ENCODE data around the gene DNAL1.
A peak's percentile ranks its signal among the peaks of the same experiment; 100 is the strongest.
"Not testable (repeated sequence)": the region's sequence is repeated elsewhere in the genome, so short reads cannot be mapped to it uniquely, and the experiment has no call there.

Gene DNAL1, protein sequence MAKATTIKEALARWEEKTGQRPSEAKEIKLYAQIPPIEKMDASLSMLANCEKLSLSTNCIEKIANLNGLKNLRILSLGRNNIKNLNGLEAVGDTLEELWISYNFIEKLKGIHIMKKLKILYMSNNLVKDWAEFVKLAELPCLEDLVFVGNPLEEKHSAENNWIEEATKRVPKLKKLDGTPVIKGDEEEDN

DNA sequence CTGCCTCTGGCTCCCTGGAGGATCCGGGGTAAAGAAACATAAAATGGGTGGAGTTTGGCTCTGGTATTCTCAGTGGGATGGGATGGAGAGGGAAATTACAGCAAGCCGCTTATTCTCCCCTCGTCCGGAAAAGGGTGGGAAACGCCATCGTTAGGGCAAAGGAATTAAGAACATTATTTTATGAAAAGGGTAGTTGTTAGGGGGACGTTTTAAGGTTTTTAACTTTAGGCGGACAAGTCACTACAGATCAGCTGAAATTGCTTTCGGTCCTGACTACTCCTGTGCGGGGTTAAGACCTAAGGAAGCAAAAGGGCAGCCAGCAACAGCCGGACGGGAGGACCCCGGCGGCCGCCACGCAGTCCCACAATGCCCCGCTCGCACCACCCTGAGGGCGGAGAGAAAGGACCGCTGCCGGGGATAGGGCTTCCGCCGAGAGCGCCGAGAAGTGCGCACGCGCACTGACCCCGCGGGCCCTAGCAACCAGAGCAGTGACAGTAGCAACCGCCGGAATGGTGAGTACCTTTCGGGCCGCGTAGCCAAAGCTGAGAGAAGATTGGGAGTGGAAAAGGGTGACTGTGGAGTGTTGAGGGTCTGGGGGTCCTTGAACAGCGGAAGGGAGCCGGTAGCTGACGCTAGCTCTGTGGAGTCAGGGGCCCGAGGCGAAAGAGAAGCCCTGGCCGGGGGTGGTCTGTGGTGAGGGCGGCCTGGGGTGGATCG is at the start of gene DNAL1:
DNAL1 (plus strand) TSS at position 456 of the 717 bp plus-strand sequence; CDS start at position 510, 54 bp downstream.
- peak; percentile 93 for DNase-seq (ENCODE audit: low spot score)

DNA sequence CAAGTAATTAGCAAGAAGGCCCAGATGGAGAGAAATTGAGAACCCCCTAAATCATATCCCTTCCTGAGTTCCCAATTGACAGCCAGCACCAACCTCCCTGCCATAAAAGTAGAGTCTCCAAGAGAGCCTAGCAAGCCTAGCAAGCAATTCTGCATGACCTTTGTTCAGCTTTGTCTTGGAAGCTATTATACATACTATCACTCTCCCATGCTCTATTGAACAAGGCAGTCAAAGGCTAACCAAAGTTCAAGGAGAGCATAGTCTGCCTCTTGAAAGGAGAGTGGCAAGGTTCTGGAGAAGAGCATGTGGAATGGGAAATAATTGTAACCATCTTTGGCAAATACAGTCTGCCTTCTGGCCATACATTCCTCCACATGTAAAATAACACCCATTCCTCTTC is 45.3 kb upstream of the DNAL1 start:
- no peak for DNase-seq (ENCODE audit: low spot score)

DNA sequence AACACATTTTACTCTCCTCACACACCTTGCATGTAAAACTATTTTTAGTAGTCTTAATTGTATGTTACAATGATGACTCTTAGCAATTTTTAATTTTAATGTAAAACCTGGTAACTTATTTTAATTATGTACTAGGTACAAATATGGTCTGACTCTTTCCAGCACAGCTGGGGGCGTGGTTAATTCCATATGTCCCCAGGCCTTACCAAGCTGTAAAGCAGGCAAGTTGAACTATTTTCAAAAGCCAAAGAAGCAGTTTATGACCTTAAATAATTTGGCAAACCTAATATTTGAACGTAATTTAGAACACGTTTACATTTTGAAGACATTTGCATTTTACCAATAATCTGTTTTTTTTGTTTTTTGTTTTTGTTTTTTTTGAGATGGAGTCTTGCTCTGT is 41.8 kb upstream of the DNAL1 start:
- no peak for DNase-seq (ENCODE audit: low spot score)

DNA sequence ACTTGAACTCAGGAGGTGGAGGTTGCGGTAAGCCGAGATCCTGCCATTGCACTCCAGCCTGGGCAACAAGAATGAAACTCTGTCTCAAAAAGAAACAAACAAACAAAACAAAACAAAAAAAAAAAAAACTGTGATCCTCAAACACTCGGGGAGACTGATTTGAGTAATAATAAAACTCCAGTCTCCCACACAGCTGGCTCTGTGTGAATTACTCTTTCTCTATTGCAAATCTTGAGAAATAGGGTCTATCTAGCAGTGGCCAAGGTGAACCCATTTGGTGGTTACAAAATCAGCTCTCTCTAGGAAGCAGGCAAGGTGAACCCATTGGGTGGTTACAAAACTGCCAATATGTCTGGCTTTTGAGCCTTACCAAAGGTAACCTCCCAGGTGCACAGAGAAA is 38.5 kb upstream of the DNAL1 start:
- no peak for DNase-seq (ENCODE audit: low spot score)

DNA sequence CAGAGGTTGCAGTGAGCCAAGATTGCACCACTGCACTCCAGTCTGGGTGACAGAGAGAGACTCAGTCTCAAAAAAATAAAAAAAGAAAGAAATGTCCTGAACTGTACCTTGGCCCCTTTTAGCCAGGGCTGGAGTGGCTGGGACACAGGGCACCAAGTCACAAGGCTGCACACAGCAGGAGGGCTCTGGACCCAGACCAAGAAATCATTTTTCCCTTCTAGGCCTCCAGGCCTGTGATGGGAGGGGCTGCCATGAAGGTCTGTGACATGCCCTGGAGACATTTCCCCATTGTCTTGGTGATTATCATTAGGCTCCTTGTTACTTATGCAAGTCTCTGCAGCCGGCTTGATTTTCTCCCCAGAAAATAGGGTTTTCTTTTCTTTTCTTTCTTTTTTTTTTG is 37.5 kb upstream of the DNAL1 start:
- DNase-seq (ENCODE audit: low spot score): no peak

DNA sequence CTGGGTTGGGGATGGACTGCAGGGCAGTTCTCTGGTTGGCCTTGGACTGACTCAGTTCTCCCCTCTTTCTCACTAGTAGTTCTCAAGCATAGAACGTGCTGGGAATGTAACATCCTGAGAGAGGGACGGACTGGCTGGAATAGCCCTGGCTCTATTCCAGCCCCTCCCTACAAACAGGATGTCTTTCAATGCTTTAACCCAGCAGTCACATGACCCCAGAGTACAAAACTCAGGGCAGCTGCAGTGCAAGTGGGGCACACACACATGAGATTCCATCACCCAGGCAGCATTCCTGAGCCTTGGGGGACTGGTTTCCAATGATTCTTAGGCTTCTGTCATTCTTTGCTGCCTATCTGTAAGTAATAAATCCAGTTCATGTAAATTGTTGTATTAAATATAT is 34.1 kb upstream of the DNAL1 start:
- no peak for DNase-seq (ENCODE audit: low spot score)

DNA sequence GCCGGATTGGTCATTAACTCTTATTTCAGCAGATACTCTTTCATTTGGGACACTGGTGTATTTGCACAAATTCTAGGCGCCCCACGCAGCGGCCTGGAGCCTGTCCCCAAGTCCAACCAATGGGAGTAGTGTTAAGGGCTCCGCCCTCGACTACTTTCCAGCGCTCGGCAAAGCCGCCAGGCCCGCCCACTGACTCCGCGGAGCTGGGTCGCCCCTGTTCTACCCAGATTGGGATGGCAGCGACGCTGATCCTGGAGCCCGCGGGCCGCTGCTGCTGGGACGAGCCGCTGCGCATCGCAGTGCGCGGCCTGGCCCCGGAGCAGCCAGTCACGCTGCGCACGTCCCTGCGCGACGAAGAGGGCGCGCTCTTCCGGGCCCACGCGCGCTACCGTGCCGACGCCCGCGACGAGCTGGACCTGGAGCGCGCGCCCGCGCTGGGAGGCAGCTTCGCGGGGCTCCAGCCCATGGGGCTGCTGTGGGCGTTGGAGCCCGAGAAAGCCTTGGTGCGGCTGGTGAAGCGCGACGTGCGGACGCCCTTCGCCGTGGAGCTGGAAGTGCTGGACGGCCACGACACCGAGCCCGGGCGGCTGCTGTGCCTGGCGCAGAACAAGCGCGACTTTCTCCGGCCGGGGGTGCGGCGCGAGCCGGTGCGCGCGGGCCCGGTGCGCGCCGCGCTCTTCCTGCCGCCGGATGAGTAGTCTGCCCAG is 32.3 kb upstream of the DNAL1 start, which contains the start of gene ACOT6:
ACOT6 (plus strand) TSS at position 179 of the 707 bp plus-strand sequence; CDS start at position 234, 55 bp downstream.
- DNase-seq (ENCODE audit: low spot score): peak; percentile 53

DNA sequence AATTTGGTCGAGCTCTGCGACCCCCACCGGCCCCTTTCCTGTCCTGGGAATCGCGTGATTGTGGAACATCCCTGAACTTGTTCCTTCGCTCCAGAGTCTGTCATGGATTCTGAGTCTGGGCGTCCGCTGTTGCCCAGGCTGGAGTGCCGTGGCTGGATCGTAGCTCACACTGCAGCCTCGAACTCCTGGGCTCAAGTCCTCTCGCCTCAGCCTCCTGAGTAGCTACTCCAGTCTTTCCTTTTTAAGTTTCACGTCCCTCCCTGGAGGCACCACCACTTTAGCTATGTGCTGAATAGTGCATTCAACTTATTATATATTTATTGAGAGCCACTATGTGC is 31.8 kb upstream of the DNAL1 start:
- DNase-seq (ENCODE audit: low spot score): no peak

DNA sequence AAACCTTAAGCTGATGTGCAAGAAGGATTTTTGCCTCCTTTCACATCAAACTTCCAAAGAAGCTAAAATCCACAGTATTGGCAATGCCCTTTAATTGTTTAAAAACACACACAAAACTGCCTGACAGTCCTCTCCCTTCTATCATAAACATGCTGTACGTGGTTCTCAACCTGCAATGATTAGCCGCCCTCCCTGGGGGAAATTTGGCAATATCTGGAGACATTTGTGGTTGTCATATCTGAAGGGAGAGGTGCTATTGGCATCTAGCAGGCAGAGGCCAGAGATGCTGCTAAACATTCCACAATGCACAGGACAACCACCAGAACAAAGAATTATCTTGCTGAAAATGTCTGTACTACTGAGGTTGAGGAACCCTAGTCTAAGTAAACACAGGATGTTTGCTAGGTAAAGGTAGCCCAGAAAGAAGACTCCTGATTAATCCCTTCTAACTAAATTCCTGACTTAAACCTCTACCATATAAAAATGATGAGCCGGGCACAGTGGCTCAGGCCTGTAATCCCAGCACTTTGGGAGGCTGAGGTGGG is 31.3 kb upstream of the DNAL1 start:
- no peak for DNase-seq (ENCODE audit: low spot score)

DNA sequence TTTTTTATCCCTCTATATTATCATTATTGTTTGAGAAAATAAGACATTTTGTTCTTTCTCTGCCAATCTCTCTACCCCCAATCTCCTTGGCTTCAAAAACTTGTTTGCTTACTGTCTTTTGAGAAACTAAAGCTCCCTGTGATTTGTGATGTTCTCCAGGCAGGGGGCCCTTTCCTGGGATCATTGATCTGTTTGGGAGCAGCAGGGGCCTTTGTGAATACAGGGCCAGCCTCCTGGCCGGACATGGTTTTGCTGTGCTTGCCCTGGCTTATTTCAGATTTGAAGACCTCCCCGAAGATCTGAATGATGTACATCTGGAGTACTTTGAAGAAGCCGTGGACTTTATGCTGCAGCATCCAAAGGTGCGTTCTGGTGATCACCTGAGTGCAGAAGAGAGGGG is 28.0 kb upstream of the DNAL1 start:
- DNase-seq (ENCODE audit: low spot score): no peak

DNA sequence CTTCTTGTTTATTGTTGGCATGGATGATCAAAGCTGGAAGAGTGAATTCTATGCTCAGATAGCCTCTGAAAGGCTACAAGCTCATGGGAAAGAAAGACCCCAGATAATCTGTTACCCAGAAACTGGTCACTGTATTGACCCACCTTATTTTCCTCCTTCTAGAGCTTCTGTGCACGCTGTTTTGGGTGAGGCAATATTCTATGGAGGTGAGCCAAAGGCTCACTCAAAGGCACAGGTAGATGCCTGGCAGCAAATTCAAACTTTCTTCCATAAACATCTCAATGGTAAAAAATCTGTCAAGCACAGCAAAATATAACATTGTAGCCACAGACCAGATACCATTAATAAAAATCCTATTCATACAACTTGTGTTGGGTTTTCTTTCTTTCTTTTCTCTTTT is 25.3 kb upstream of the DNAL1 start:
- no peak for DNase-seq (ENCODE audit: low spot score)

DNA sequence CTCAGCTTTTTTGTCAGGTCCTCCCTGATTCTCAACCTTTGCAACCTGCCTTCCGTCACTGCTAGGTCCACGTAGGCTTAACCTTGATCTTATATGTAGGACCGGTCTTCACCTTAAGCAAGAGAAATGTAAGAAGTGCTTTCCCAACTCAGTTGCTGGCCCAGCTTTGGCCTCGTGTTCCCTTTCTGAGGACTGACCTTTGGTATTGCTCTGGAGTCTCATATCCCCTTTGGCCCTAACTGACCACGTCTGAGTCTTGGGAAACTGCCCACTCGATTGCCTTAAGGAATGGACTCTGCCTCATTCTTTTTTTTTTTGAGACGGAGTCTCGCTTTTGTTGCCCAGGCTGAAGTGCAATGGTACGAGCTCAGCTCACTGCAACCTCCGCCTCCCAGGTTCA is 24.5 kb upstream of the DNAL1 start:
- no peak for DNase-seq (ENCODE audit: low spot score)

DNA sequence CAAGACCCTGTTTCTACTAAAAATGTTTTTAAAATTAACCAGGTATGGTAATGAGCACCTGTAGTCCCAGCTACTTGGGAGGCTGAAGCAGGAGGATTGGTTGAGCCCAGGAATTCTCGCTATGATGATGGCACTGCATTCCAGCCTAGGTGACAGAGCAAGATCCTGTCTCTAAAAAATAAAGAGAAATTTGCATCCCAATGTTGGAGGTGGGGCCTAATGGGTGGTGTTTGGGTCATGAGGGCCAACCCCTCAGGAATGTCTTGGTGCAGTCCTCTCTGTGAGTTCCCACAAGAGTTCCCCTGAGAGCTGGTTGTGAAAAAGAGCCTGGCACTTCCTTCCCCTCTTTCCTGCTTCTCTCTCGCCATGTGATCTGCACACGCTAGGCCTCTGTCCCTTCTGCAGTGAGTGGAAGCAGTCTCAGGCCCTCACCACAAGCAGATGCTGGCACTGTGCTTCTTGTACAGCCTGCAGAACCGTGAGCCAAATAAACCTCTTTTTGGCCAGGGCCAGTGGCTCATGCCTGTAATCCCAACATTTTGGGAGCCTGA is 21.2 kb upstream of the DNAL1 start:
- no peak for DNase-seq (ENCODE audit: low spot score)

DNA sequence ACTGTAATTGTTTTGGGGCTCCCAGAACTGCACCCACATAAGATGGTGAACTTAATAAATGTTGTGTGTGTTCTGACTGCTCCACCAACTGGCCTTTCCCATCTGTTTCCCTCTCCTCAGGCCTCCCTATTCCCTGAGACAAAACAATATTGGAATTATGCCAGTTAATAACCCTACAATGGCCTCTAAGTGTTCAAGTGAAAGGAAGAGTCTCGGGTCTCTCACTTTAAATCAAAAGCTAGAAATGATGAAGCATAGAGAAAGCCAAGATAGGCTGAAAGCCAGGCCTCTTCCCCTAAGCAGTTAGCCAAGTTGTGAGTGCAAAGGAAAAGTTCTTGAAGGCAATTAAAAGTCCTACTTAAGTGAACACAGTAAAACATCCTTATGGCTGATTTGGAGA is 19.1 kb upstream of the DNAL1 start:
- DNase-seq (ENCODE audit: low spot score): no peak

DNA sequence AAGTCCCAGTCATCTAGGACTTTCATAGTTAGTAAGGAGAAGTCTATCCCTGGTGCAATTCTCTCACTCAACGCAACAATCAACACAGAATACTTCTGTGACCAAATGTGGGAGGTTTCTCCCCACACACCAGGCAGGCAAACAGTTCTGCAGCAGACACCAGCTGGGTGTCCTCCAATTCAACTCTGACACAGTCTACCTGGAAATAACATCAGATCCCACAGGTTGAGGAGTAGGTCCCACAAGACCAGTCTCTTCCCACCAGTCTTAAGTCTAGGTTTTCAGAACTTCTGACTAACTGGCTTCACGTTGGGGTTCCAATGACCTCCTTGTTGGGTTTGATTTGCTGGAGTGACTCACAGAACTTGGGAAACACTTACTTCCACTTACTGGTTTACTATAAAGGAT is 17.6 kb upstream of the DNAL1 start:
- DNase-seq (ENCODE audit: low spot score): no peak

DNA sequence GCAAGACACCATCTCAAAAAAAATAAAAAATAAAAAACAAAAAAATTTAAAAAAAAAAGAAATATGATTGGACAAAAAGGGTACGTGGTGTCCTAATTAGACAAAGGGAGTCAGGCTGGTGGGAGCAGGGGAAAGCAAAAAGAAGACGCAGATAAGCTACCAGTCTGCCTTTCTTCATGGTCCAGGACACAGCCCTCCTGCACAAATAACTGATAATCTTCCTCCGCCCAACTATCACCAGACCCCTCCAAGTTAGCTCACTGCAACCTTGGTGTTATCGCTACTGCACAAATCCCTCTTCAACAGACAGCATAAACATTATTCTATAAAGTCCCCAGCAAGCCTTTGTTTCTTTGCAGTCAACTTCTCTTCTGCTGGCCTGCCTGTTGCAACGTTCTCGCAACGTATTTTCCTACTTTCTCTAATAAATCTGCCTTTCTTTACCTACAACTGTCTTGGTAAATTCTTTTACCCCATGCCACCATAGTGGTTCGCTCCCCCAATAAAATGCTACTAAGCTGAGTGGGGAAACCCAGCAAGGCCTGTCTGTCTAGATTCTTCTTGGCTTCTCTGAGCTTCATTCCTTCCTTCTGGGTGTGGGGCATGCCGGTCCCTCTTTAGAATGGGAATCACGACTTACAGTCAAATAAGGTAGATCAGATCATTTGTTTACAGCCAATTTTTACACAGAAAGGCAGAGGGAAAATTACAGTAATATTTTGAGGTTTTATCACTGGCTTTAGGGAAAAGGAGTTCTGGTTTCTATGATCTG is 14.6 kb upstream of the DNAL1 start:
- no peak for DNase-seq (ENCODE audit: low spot score)

DNA sequence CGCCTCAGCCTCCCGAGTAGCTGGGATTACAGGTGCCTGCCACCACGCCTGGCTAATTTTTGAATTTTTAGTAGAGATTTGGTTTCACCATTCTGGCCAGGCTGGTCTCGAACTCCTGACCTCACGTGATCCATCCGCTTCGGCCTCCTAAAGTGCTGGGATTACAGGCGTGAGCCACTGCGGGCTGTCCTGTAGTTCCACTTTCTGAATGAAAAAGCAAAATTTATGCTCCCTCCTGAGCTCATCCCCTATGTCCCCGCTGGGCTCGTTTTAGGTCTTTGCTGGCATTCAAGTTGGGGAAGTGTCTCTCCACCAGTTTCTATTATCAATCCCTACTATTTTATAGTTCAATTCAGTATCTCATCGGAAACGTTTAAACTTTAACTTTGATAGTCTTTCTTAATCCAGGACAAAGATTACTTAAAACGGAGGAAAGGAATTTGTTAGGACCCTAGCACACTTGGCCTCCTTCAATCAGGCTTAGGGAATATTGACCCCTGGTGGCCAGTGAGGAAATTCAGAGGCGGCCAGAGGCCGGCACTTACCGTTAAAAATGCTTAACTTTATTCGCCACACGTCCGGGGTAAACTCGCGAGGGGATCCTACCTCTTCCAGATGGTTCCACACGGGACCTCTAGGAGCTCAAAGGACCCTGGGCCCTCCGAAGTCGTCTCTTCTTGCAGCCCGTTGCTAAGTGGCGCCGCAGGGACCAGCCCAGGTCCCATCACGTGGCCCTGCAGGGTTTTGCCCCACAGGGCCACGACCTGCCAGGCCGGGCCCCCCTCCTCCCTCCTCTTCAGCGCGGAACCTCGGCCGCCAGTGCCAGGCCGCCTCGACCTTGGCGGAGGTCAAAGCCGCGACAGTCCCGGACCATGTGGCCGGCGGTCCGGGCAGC is 11.4 kb upstream of the DNAL1 start:
- peak; percentile 68 for DNase-seq (ENCODE audit: low spot score)

DNA sequence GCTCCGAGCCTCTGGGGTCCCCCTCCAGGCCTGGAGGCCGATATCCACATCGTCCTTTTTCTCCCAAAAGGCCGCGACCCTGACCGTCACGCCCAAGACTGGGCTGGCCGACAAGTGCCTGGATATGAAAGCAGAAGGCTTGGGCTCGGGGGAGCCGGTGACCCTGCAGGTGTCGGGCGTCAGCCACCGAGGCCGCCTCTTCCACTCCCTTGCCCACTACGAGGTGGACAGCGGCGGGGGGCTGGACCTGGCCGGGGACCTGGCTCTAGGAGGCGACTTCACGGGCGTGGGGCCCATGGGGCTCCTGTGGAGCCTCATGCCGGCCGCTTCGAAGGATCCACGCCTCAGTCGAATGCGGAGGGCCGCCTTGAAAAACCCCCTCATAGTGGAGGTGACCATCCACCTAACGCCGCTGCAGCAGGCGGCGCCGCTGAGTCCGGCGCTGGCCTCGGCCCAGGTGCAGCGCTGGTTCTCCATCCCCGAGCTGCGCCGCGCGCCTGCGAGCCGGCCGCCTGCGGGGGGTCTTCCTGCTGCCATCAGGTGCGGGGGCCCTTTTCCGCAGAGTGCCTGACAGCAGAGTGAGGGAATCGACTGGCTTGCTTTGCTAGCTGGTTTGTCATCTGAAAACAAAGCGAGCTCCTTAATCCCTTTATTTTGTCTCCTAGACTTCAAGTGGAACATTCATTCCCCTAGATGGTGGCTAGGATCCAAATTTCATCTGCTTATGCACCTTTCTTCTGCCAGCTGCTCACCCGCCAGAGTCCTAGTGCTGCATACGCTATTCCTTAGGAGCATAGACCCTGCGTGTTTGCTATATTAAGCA is 10.6 kb upstream of the DNAL1 start:
- no peak for DNase-seq (ENCODE audit: low spot score)

DNA sequence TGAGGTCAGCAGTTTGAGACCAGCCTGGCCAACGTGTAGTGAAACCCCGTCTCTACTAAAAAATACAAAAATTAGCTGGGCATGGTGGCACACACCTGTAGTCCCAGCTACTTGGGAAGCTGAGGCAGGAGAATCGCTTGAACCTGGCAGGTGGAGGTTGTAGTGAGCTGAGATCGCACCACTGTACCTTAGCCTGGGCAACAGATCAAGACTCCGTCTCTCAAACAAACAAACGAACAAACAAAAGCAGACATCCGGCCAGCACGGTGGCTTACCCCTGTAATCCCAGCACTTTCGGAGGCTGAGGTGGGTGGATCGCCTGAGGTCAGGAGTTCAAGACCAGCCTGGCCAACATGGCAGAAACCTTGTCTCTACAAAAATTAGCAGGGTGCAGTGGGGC is 8.4 kb upstream of the DNAL1 start:
- DNase-seq (ENCODE audit: low spot score): not testable (repeated sequence)

DNA sequence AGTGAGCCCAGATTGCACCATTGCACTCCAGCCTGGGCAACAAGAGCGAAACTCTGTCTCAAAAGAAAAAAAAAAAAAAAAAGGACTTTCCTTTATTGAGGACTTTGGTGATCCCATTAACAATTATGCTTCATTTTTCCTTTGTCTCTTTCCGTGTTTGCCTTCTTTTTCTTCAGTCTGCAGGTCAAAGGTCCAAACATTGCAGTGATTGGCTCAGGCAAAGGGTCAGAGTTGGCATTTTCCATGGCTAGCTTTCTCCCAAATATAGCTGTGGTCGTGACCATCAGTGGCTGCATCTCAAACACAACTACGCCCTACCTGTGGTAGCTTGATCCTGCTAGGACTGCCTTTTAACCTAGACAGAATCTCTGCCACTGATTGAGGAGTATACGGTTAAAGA is 7.0 kb upstream of the DNAL1 start:
- no peak for DNase-seq (ENCODE audit: low spot score)

Data from CD4-positive, alpha-beta T cell treated with Interleukin-15 for 4 hours (primary cell).